Left lung (tissue), 10 donors: Measurements from ENCODE around the gene LMX1B. TPM values are rescaled to one million over a fixed set of nuclear protein-coding genes. Genes with fewer than 3 reads are reported as not detected.

ENCODE experiments used
- ATAC-seq: fragments of 200-7000 bp; cut with Tn5 transposase; one replicate; pipeline ENCODE4 v1.9.1; 2020; ENCODE audit warnings: moderate library complexity
- DNase-seq, 4 donors: peaks; one replicate each; pipeline ENCODE4 v3.0.0-alpha.2; 2013 to 2020
- H3K27ac ChIP-seq, 2 donors: fragments of 200-600 bp; sonication (generic) in 1 of 2; one replicate each; pipeline versions ENCODE4 v1.5.0 to v1.8.0; 2020 to 2021
- H3K27me3 ChIP-seq, 2 donors: fragments of 200-600 bp; sonication (generic) in 1 of 2; one replicate each; pipeline versions ENCODE4 v1.5.0 to v1.8.0; 2020 to 2021
- H3K36me3 ChIP-seq, 2 donors: fragments of 200-600 bp; sonication (generic) in 1 of 2; one replicate each; pipeline versions ENCODE4 v1.5.0 to v1.8.0; 2020 to 2021
- H3K4me1 ChIP-seq, 2 donors: fragments of 200-600 bp; one replicate each; pipeline ENCODE4 v1.8.0; 2021
- H3K4me3 ChIP-seq, 2 donors: fragments of 200-600 bp; sonication (generic) in 1 of 2; one replicate each; pipeline versions ENCODE4 v1.5.0 to v1.8.0; 2020 to 2021; ENCODE audit warnings: mild to moderate bottlenecking in 1 of 2
- H3K9me3 ChIP-seq, 2 donors: fragments of 200-600 bp; sonication (generic) in 1 of 2; one replicate each; pipeline versions ENCODE4 v1.5.0 to v1.8.0; 2020 to 2021
- CTCF ChIP-seq, 2 donors: fragments of 200-600 bp; sonication (generic) in 1 of 2; IDR thresholded peaks; one replicate each; pipeline versions ENCODE4 v1.5.0 to v1.8.0; 2021; ENCODE audit warnings: antibody characterized with exemption in 2 of 2
- intact Hi-C, 2 donors: fragments of 100-400 bp; cut with DNase I; formaldehyde crosslinking; loops; one replicate each; pipeline versions ENCODE4 v1.11.2 to v1.14.2; 2022
- polyA plus RNA-seq, 6 donors: library from polyadenylated mRNA; unstranded; fragments of 120-200 nt; gene quantifications; one replicate each; pipeline ENCODE4 v1.2.1, GENCODE V29; 2013; ENCODE audit not compliant: insufficient read length in 6 of 6
- total RNA-seq, 2 donors: library from RNA; stranded (reverse); fragmentation: NEBNext Ultra II Directional; extraction: Animal tissue kit (Norgen Biotek cat#: 25700); gene quantifications; one replicate each; pipeline ENCODE4 v1.2.1, GENCODE V29; 2021
- donor health status: DM: no; HTN: yes; CAD: no.
- donor health status: DM: no; HTN: no; CAD: no.

The LMX1B gene
- total and polyA plus RNA-seq, 8 donors: 0.05 to 0.31 (median 0.20) TPM; not detected in 1

- Histone ChIP-seq H3K4me1 (no peaks in the 10 kb centered on the region), H3K27me3 (peaks cover 49 to 100% of the 10 kb centered on the region in 2 donors), H3K27ac (no peak overlapping the region), H3K36me3 (no peaks in the 10 kb centered on the region), H3K4me3 (no peak overlapping the region), H3K9me3 (no peaks in the 10 kb centered on the region)
- intact Hi-C loops: no loop called here
- no peak for DNase-seq
- ATAC-seq: no peak
- TF ChIP-seq CTCF (IDR thresholded peaks at IDR 0.05): no peak
Observed at GRCh38 chr9:126672634-126673284, 59.0 kb downstream of the LMX1B start.

GRCh38 chr9:126673689-126674364, 60.1 kb downstream of the LMX1B start:
- TF ChIP-seq CTCF (IDR thresholded peaks at IDR 0.05): no peak
- peak in 1 of 4 donors; percentile 28 for DNase-seq
- Histone ChIP-seq H3K4me3 (no peak overlapping the region), H3K36me3 (no peaks in the 10 kb centered on the region), H3K27ac (no peak overlapping the region), H3K4me1 (no peaks in the 10 kb centered on the region), H3K27me3 (peaks cover 52 to 100% of the 10 kb centered on the region in 2 donors), H3K9me3 (no peaks in the 10 kb centered on the region)
- intact Hi-C loops: no loop called here
- ATAC-seq: peak; percentile 32

GRCh38 chr9:126674365-126675146, 60.8 kb downstream of the LMX1B start:
- Histone ChIP-seq H3K9me3 (no peaks in the 10 kb centered on the region), H3K4me1 (no peaks in the 10 kb centered on the region), H3K27ac (no peak overlapping the region), H3K27me3 (peaks cover 52 to 100% of the 10 kb centered on the region in 2 donors), H3K36me3 (no peaks in the 10 kb centered on the region), H3K4me3 (no peak overlapping the region)
- intact Hi-C loops: no loop called here
- ATAC-seq (no peak), DNase-seq (no peak)
- TF ChIP-seq CTCF (IDR thresholded peaks at IDR 0.05): no peak

- DNase-seq (no peak), ATAC-seq (no peak)
- no peak overlapping the region for H3K27ac ChIP-seq
- H3K27me3 ChIP-seq: peaks cover 52 to 100% of the 10 kb centered on the region in 2 donors
- intact Hi-C loops: no loop called here
- no peak overlapping the region for H3K4me3 ChIP-seq
- H3K4me1 ChIP-seq: no peaks in the 10 kb centered on the region
- no peaks in the 10 kb centered on the region for H3K9me3 ChIP-seq
- TF ChIP-seq CTCF (IDR thresholded peaks at IDR 0.05): no peak
- no peaks in the 10 kb centered on the region for H3K36me3 ChIP-seq
Observed at GRCh38 chr9:126675147-126675467, 61.4 kb downstream of the LMX1B start.

- no peak overlapping the region for H3K4me3 ChIP-seq
- H3K27me3 ChIP-seq: peaks cover 52 to 100% of the 10 kb centered on the region in 2 donors
- no peaks in the 10 kb centered on the region for H3K4me1 ChIP-seq
- no peaks in the 10 kb centered on the region for H3K9me3 ChIP-seq
- TF ChIP-seq CTCF (IDR thresholded peaks at IDR 0.05): no peak
- no peaks in the 10 kb centered on the region for H3K36me3 ChIP-seq
- ATAC-seq (no peak), DNase-seq (no peak)
- intact Hi-C loops: no loop called here
- H3K27ac ChIP-seq: no peak overlapping the region
Observed at GRCh38 chr9:126676102-126676684, 62.5 kb downstream of the LMX1B start.
